Tibial nerve (tissue), 4 donors: ENCODE results near the gene HIBADH. TPM values are rescaled to one million over a fixed set of nuclear protein-coding genes. Genes with fewer than 3 reads are reported as not detected.

Experiments used
- DNase-seq, 2 donors: peaks; one replicate each; pipeline ENCODE4 v3.0.0-alpha.2; 2019; ENCODE audit warnings: low spot score in 2 of 2
- H3K27ac ChIP-seq, 4 donors: fragments of 200-600 bp; sonication (generic) in 3 of 4; one replicate each; pipeline ENCODE4 v1.5.1; 2017 to 2019; ENCODE audit warnings: mild to moderate bottlenecking in 1 of 4
- H3K27me3 ChIP-seq, 2 donors: fragments of 200-600 bp; sonication (generic) in 1 of 2; one replicate each; pipeline versions ENCODE4 v1.5.1 to v1.6.0; 2017 to 2019
- H3K36me3 ChIP-seq, 3 donors: fragments of 200-600 bp; sonication (generic); one replicate each; pipeline ENCODE4 v1.5.1; 2018 to 2019
- H3K4me1 ChIP-seq, 4 donors: fragments of 200-600 bp; sonication (generic) in 3 of 4; one replicate each; pipeline ENCODE4 v1.5.1; 2017 to 2019
- H3K4me3 ChIP-seq, 4 donors: fragments of 200-600 bp; sonication (generic) in 3 of 4; one replicate each; pipeline ENCODE4 v1.5.1; 2017 to 2019; ENCODE audit warnings: mild to moderate bottlenecking in 1 of 4, moderate library complexity in 1 of 4
- H3K9me3 ChIP-seq, 4 donors: fragments of 200-600 bp; sonication (generic) in 3 of 4; one replicate each; pipeline ENCODE4 v1.5.1; 2017 to 2019
- EP300 ChIP-seq, 2 donors: sonication (generic); formaldehyde crosslinking; IDR thresholded peaks; one replicate each; pipeline ENCODE4 v1.6.1; 2017; ENCODE audit warnings: antibody characterized with exemption in 2 of 2, mild to moderate bottlenecking in 1 of 2
- POLR2A ChIP-seq, 2 donors: fragments of 450-650 bp; IDR thresholded peaks; one replicate each; pipeline ENCODE4 v1.6.1; 2017; ENCODE audit warnings: antibody characterized with exemption in 2 of 2, mild to moderate bottlenecking in 2 of 2, moderate library complexity in 2 of 2
- WGBS, 2 donors: methylation state at CpG; one replicate each; pipeline ENCODE4 v1.1.5; 2018; 5-methylcytosine and 5-hydroxymethylcytosine counted together
- total RNA-seq, 4 donors: library from RNA; depleted of rRNA; stranded (reverse); fragments of >200 nt; gene quantifications; one replicate each; pipeline ENCODE4 v1.1.0, GENCODE V29; 2016
- TF ChIP-seq, protein P1 (sequence below), 5 experiments: fragments of 200-600 bp in 3 of 5; fragments of 450-650 bp in 2 of 5; sonication (generic) in 3 of 5; IDR thresholded peaks; one replicate each; pipeline ENCODE4 v1.5.1; 2016 to 2019; ENCODE audit warnings: antibody characterized with exemption in 5 of 5, mild to moderate bottlenecking in 3 of 5, moderate library complexity in 2 of 5

HIBADH gene
- total RNA-seq, 4 donors from 2014 or later: 36.6 to 44.0 (median 41.7) TPM

DNA sequence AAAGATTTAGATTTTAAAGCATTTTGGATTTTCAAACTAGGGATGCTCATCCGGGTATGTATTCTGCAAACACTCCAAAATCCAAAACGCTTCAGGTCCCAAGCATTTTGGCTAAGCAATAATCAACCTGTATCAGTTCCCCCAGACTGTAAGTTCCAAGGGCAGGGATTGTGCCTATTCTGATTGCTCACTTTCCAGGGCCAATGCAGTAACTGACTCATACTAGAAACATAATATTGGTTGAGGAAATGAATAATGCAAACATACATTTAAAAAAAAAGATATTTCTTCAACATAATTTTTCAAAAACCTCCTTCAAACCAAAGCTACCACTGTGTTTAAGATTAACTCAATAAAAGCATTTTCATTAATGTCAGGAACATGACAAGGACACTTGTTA is 69.5 kb downstream of the HIBADH start:
- Histone ChIP-seq H3K27ac (no peak overlapping the region), H3K4me3 (no peak overlapping the region), H3K27me3 (no peaks in the 10 kb centered on the region), H3K9me3 (no peaks in the 10 kb centered on the region), H3K4me1 (no peaks in the 10 kb centered on the region), H3K36me3 (peaks cover 0 to 7% (median 0%) of the 10 kb centered on the region in 3 donors)
- DNase-seq: no peak
- TF ChIP-seq, protein P1, sequence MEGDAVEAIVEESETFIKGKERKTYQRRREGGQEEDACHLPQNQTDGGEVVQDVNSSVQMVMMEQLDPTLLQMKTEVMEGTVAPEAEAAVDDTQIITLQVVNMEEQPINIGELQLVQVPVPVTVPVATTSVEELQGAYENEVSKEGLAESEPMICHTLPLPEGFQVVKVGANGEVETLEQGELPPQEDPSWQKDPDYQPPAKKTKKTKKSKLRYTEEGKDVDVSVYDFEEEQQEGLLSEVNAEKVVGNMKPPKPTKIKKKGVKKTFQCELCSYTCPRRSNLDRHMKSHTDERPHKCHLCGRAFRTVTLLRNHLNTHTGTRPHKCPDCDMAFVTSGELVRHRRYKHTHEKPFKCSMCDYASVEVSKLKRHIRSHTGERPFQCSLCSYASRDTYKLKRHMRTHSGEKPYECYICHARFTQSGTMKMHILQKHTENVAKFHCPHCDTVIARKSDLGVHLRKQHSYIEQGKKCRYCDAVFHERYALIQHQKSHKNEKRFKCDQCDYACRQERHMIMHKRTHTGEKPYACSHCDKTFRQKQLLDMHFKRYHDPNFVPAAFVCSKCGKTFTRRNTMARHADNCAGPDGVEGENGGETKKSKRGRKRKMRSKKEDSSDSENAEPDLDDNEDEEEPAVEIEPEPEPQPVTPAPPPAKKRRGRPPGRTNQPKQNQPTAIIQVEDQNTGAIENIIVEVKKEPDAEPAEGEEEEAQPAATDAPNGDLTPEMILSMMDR (IDR thresholded peaks at IDR 0.05): no peak
- TF ChIP-seq EP300 (IDR thresholded peaks at IDR 0.05): no peak
- no peak for TF ChIP-seq POLR2A (IDR thresholded peaks at IDR 0.05)
- whole genome bisulfite sequencing, 2 donors: 95 to 97% methylated on average over 2 of the region's 2 CpGs

GRCh38 chr7:27590416-27590815 is 72.3 kb downstream of the HIBADH start:
- H3K36me3 ChIP-seq: peaks cover 0 to 7% (median 0%) of the 10 kb centered on the region in 3 donors
- WGBS, 2 donors: 0% methylated on average over 1 of the region's 1 CpG
- H3K27me3 ChIP-seq: no peaks in the 10 kb centered on the region
- no peaks in the 10 kb centered on the region for H3K4me1 ChIP-seq
- no peak overlapping the region for H3K27ac ChIP-seq
- no peak overlapping the region for H3K4me3 ChIP-seq
- DNase-seq: no peak
- TF ChIP-seq, protein P1 (IDR thresholded peaks at IDR 0.05): no peak
- TF ChIP-seq POLR2A (IDR thresholded peaks at IDR 0.05) (no peak), EP300 (IDR thresholded peaks at IDR 0.05) (no peak)
- H3K9me3 ChIP-seq: no peaks in the 10 kb centered on the region

DNA sequence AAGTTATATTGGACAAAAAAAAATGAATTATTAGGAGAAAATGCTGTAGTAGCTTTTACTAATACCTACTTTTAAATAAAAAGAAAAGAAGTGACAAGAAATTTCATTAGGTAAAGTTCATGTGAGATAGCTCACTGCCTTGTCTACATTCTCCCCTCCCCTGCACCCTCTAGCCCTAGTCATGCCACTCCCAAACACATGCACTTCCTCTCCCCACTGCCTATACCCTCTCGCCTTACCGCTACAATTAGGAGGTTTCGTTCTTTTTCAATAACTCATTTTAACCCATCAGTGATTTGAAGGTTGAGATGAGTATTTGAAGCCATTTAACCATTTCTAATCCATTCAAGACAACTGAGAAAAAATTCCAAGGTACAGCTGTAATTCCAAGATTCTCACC is 75.3 kb downstream of the HIBADH start:
- no peak overlapping the region for H3K4me3 ChIP-seq
- H3K4me1 ChIP-seq: no peaks in the 10 kb centered on the region
- 90 to 96% methylated on average over 3 of the region's 3 CpGs for WGBS, 2 donors
- no peaks in the 10 kb centered on the region for H3K27me3 ChIP-seq
- DNase-seq: no peak
- H3K9me3 ChIP-seq: no peaks in the 10 kb centered on the region
- H3K36me3 ChIP-seq: peaks cover 0 to 6% (median 0%) of the 10 kb centered on the region in 3 donors
- TF ChIP-seq EP300 (IDR thresholded peaks at IDR 0.05) (no peak), POLR2A (IDR thresholded peaks at IDR 0.05) (no peak)
- TF ChIP-seq, protein P1 (IDR thresholded peaks at IDR 0.05): no peak
- no peak overlapping the region for H3K27ac ChIP-seq

DNA sequence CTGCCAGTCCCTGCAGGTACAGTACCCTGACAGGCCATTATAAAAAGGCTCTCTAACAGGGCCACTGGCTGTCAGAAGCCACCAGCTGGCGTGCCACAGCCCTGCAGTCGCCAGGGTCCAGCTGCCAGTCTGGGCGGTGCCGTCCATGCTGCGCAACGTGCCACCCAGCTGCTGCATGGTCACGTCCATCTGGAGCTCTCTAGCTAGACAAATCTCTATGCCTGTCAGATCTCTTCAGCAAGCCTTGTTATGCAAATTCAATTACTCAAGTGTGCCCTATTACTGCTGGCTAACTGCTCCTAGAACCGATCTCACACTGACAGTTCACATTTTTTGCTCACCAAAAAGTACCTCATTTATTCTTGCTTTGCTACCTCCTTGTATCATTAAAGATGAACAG is 75.9 kb downstream of the HIBADH start:
- WGBS, 2 donors: 79 to 81% methylated on average over 6 to 8 of the region's 8 CpGs
- H3K27me3 ChIP-seq: no peaks in the 10 kb centered on the region
- H3K36me3 ChIP-seq: peaks cover 0 to 6% (median 0%) of the 10 kb centered on the region in 3 donors
- no peak for TF ChIP-seq EP300 (IDR thresholded peaks at IDR 0.05)
- TF ChIP-seq POLR2A (IDR thresholded peaks at IDR 0.05): no peak
- TF ChIP-seq, protein P1 (IDR thresholded peaks at IDR 0.05): no peak
- H3K4me1 ChIP-seq: no peaks in the 10 kb centered on the region
- H3K27ac ChIP-seq: no peak overlapping the region
- H3K4me3 ChIP-seq: no peak overlapping the region
- no peaks in the 10 kb centered on the region for H3K9me3 ChIP-seq
- no peak for DNase-seq

- no peak for DNase-seq
- H3K9me3 ChIP-seq: no peaks in the 10 kb centered on the region
- no peak for TF ChIP-seq POLR2A (IDR thresholded peaks at IDR 0.05)
- TF ChIP-seq, protein P1 (IDR thresholded peaks at IDR 0.05): no peak
- no peak for TF ChIP-seq EP300 (IDR thresholded peaks at IDR 0.05)
- H3K27ac ChIP-seq: no peak overlapping the region
- H3K4me3 ChIP-seq: no peak overlapping the region
- 44 to 45% methylated on average over 2 of the region's 2 CpGs for WGBS, 2 donors
- no peaks in the 10 kb centered on the region for H3K4me1 ChIP-seq
- no peaks in the 10 kb centered on the region for H3K27me3 ChIP-seq
- peaks cover 0 to 3% (median 0%) of the 10 kb centered on the region in 3 donors for H3K36me3 ChIP-seq
These were observed 76.8 kb downstream of the HIBADH start for GRCh38 chr7:27585781-27586447.
